ENCODE results near the gene RBX1. TPM values are rescaled to one million over a fixed set of nuclear protein-coding genes. Genes with fewer than 3 reads are reported as not detected.

Gene RBX1
- total RNA-seq, 1 donor from 2014 or later, result 54.8 TPM

DNA sequence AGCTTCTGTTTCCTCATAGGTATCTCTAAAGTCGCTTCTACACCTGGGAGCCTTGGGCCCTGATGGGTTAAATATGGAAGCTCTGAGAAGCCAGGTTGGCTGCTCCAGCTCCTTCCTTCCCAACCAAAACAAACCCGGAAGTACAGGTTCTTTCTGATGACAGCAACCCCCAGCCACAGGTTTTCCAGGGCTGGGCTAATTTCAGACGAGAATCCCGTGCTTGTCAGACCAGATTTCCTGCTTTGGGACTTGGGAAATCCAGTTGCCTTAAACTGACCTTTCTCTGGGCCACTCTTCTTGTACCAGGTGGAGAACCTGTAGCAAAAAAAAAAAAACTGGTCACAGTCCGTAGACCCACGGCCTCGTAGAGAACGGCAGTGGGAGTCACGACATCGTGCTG lies 51.9 kb downstream of the RBX1 start:
- H3K4me3 ChIP-seq, result no peak overlapping the region
- intact Hi-C loops (cut with DNase I), result no loop called here
- TF ChIP-seq POLR2AphosphoS5 (IDR thresholded peaks at IDR 0.05; ENCODE audit: insufficient read depth in 1 of 2, low read depth in 1 of 2) (no peak), POLR2A (IDR thresholded peaks at IDR 0.05) (no peak), CTCF (IDR thresholded peaks at IDR 0.05) (no peak)
- H3K36me3 ChIP-seq, result no peaks in the 10 kb centered on the region
- no peaks in the 10 kb centered on the region for H3K27me3 ChIP-seq
- DNase-seq (ENCODE audit: extremely low spot score in 2 of 2), result no peak
- H3K9me3 ChIP-seq, result no peaks in the 10 kb centered on the region
- H3K4me1 ChIP-seq, result no peaks in the 10 kb centered on the region
- H3K27ac ChIP-seq, result no peak overlapping the region

- Histone ChIP-seq H3K27me3 (no peaks in the 10 kb centered on the region), H3K36me3 (no peaks in the 10 kb centered on the region), H3K4me1 (no peaks in the 10 kb centered on the region), H3K4me3 (no peak overlapping the region), H3K9me3 (no peaks in the 10 kb centered on the region), H3K27ac (no peak overlapping the region)
- intact Hi-C loops (cut with DNase I), result no loop called here
- TF ChIP-seq CTCF (IDR thresholded peaks at IDR 0.05) (no peak), POLR2AphosphoS5 (IDR thresholded peaks at IDR 0.05; ENCODE audit: insufficient read depth in 1 of 2, low read depth in 1 of 2) (no peak), POLR2A (IDR thresholded peaks at IDR 0.05) (no peak)
- no peak for DNase-seq (ENCODE audit: extremely low spot score in 2 of 2)
Observed at GRCh38 chr22:41003976-41004375, 52.8 kb downstream of the RBX1 start.

DNA sequence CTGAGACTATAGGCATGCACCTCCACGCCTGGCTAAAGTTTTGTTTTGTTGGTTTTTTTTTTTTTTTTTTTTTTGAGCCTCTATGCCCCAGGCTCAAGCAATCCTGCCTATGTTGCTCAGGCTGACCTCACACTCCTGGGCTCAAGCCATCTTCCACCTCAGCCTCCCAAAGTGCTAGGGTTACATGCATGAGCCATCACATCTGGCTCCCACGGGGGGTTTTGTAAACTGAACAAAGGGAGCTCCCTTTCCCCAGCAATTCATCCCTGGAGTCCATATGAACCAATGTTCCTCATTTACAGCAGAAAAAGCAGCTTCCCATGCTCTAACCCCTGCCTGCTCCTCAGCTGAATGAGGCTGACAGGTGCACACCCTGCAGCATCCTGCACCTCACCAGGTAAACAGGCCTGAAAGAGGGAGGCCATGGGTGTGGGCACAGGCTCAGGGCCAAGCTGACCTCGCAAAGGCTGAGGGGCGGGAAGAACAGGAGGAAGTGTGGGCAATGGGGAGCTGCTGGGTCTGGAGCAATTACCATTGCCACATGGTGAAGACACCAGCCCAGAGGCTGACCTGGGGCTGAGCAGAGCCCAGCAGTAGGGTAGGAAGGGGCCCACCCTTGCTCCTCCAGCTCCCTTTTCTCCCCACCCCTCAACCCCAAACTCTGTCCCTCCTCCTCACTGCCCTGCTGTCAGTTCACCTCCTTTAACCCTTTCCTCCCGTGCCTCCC lies 58.2 kb downstream of the RBX1 start:
- Histone ChIP-seq H3K27ac (no peak overlapping the region), H3K36me3 (no peaks in the 10 kb centered on the region), H3K9me3 (no peaks in the 10 kb centered on the region), H3K4me1 (no peaks in the 10 kb centered on the region), H3K27me3 (no peaks in the 10 kb centered on the region), H3K4me3 (no peak overlapping the region)
- intact Hi-C loops (cut with DNase I), result no loop called here
- TF ChIP-seq POLR2A (IDR thresholded peaks at IDR 0.05), result no peak
- no peak for TF ChIP-seq POLR2AphosphoS5 (IDR thresholded peaks at IDR 0.05; ENCODE audit: insufficient read depth in 1 of 2, low read depth in 1 of 2)
- no peak for DNase-seq (ENCODE audit: extremely low spot score in 2 of 2)

DNA sequence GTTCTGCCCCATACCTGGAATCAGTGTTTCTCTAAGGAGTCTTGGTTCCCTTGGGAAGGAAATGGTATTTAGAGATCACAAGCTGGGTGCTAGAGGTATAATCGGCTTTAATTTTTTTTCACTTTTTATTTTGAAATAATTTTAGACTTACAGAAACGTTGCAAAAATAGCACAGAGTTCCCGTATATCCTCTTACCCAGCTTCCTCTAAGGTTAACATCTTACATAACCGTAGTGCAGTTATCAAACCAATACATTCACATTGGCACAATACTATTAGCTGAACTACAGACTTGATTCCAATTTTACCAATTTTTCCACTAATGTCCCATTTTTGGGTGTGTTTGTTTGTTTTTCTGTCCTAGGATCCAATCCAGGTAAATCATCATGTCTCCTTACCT lies 63.8 kb downstream of the RBX1 start:
- no peaks in the 10 kb centered on the region for H3K36me3 ChIP-seq
- no peaks in the 10 kb centered on the region for H3K9me3 ChIP-seq
- no peaks in the 10 kb centered on the region for H3K4me1 ChIP-seq
- intact Hi-C loops (cut with DNase I), result no loop called here
- DNase-seq (ENCODE audit: extremely low spot score in 2 of 2), result no peak
- H3K27me3 ChIP-seq, result no peaks in the 10 kb centered on the region
- no peak for TF ChIP-seq CTCF (IDR thresholded peaks at IDR 0.05)
- no peak for TF ChIP-seq POLR2AphosphoS5 (IDR thresholded peaks at IDR 0.05; ENCODE audit: insufficient read depth in 1 of 2, low read depth in 1 of 2)
- no peak for TF ChIP-seq POLR2A (IDR thresholded peaks at IDR 0.05)
- H3K4me3 ChIP-seq, result no peak overlapping the region
- H3K27ac ChIP-seq, result no peak overlapping the region

DNA sequence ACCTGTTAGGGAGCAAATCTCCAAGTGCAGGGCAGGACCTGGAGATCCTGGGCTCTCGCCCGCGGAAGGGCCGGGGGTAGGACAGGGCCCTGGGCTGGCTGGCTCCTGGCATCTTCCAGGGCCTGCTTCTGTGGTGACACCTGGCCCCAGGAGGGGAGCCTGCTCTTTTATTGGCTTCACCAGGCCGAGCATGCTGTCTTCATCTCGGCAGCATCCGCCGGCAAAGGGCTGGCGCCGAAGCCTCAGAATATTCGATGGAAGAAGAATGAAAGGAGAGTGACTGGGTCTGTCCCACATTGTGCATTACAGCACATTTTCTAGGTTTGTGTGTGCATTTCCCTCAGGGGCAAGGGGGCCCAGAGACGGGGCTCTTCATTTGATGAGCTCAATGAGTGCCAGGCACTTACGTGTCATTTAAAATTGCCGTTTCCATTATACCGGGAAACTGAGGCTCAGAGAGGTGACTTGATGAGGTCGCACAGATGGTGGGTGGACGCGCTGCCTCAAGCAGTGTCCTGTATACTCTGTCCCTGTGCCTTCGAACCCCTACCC lies 70.0 kb downstream of the RBX1 start:
- H3K36me3 ChIP-seq, result no peaks in the 10 kb centered on the region
- DNase-seq (ENCODE audit: extremely low spot score in 2 of 2), result no peak
- TF ChIP-seq POLR2AphosphoS5 (IDR thresholded peaks at IDR 0.05; ENCODE audit: insufficient read depth in 1 of 2, low read depth in 1 of 2) (no peak), POLR2A (IDR thresholded peaks at IDR 0.05) (no peak), CTCF (IDR thresholded peaks at IDR 0.05) (no peak)
- H3K27me3 ChIP-seq, result no peaks in the 10 kb centered on the region
- H3K4me3 ChIP-seq, result peak overlapping the region; percentile 66 to 82
- intact Hi-C loops (cut with DNase I), result no loop called here
- H3K27ac ChIP-seq, result peak overlapping the region; percentile 98
- no peaks in the 10 kb centered on the region for H3K9me3 ChIP-seq
- peaks cover 13% of the 10 kb centered on the region for H3K4me1 ChIP-seq

Measured in vagina (tissue), 2 donors.